HepG2 (cell line): ENCODE measurements around the gene NR1H3. TPM values are rescaled to one million over a fixed set of nuclear protein-coding genes. Genes with fewer than 3 reads are reported as not detected.

ENCODE experiments used
- AHDC1 ChIP-seq: sonication (generic); formaldehyde crosslinking; IDR thresholded peaks from 2 replicates; pipeline ENCODE4 v1.5.1; 2020; ENCODE audit warnings: mild to moderate bottlenecking, missing genetic modification reagents, borderline replicate concordance
- ATF1 ChIP-seq: IDR thresholded peaks from 2 replicates; pipeline ENCODE4 v1.6.1; 2016; ENCODE audit warnings: mild to moderate bottlenecking, control low read depth
- BORCS8-MEF2B ChIP-seq: sonication (generic); formaldehyde crosslinking; IDR thresholded peaks from 2 replicates; pipeline ENCODE4 v1.8.0; 2022; ENCODE audit warnings: mild to moderate bottlenecking, missing genetic modification reagents
- EZH2 ChIP-seq: conservative IDR thresholded peaks from 2 replicates; pipeline ENCODE4 v1.6.1; 2012; ENCODE audit warnings: mild to moderate bottlenecking, low read depth, low read length, moderate library complexity
- GATA4 ChIP-seq: sonication (generic); IDR thresholded peaks from 2 replicates; pipeline ENCODE4 v1.6.1; 2016; ENCODE audit warnings: antibody characterized with exemption, low read depth, borderline replicate concordance
- MATR3 ChIP-seq: sonication (generic); formaldehyde crosslinking; IDR thresholded peaks from 2 replicates; pipeline ENCODE4 v1.4.0; 2020; ENCODE audit warnings: missing genetic modification reagents
- PHF21A ChIP-seq: sonication (generic); formaldehyde crosslinking; IDR thresholded peaks from 2 replicates; pipeline ENCODE4 v1.5.0; 2020; ENCODE audit warnings: mild to moderate bottlenecking, missing genetic modification reagents
- POLR2A ChIP-seq, 2 experiments: IDR thresholded peaks; 2 replicates each; pipeline ENCODE4 v1.6.1; 2011; ENCODE audit warnings: low read depth in 2 of 2, low read length in 2 of 2, mild to moderate bottlenecking in 1 of 2, moderate library complexity in 1 of 2; ENCODE audit not compliant: insufficient read depth in 1 of 2
- TEAD3 ChIP-seq: optimal IDR thresholded peaks from 2 replicates; pipeline ENCODE3; 2016; ENCODE audit warnings: borderline replicate concordance
- ZBTB10 ChIP-seq: sonication (generic); formaldehyde crosslinking; IDR thresholded peaks from 2 replicates; pipeline ENCODE4 v1.4.0; 2020; ENCODE audit warnings: missing genetic modification reagents, borderline replicate concordance
- ZNF280B ChIP-seq: sonication (generic); formaldehyde crosslinking; IDR thresholded peaks from 2 replicates; pipeline ENCODE4 v1.5.0; 2020; ENCODE audit warnings: missing genetic modification reagents, mild to moderate bottlenecking, borderline replicate concordance
- ZNF350 ChIP-seq: sonication (generic); formaldehyde crosslinking; IDR thresholded peaks from 2 replicates; pipeline ENCODE4 v1.4.0; 2020; ENCODE audit warnings: mild to moderate bottlenecking, low read depth, missing genetic modification reagents, borderline replicate concordance
- ZNF543 ChIP-seq: sonication (generic); formaldehyde crosslinking; IDR thresholded peaks from 2 replicates; pipeline ENCODE4 v1.4.0; 2020; ENCODE audit warnings: mild to moderate bottlenecking, missing genetic modification reagents
- ZNF691 ChIP-seq: sonication (generic); formaldehyde crosslinking; IDR thresholded peaks from 2 replicates; pipeline ENCODE4 v1.4.0; 2020; ENCODE audit warnings: missing genetic modification reagents, low read depth, mild to moderate bottlenecking, borderline replicate concordance
- ZNF879 ChIP-seq: sonication (generic); formaldehyde crosslinking; IDR thresholded peaks from 2 replicates; pipeline ENCODE4 v1.8.1; 2023; ENCODE audit warnings: missing genetic modification reagents
- polyA plus RNA-seq, 8 experiments: library from polyadenylated mRNA; depleted of rRNA in 3 of 8; stranded (reverse) in 7 of 8; unstranded in 1 of 8; fragments of >200 nt; fragmentation: Illumina TruSeq in 4 of 8; extraction: Trizol in 4 of 8; gene quantifications; 2 replicates each; pipeline versions ENCODE4 v1.2.1 to v1.2.3, GENCODE V29; 2011 to 2016; ENCODE audit warnings: low read depth in 4 of 8, missing spikeins in 1 of 8, mixed read lengths in 1 of 8; ENCODE audit not compliant: insufficient read depth in 1 of 8
- total RNA-seq, 5 experiments: library from RNA; depleted of rRNA; stranded (reverse); fragments of >200 nt; fragmentation: Illumina TruSeq; extraction: Trizol; gene quantifications; 2 replicates each; pipeline ENCODE4 v1.2.3, GENCODE V29; 2016; ENCODE audit warnings: low read depth in 1 of 5
- TF ChIP-seq, protein P1 (sequence below): sonication (generic); formaldehyde crosslinking; conservative IDR thresholded peaks from 2 replicates; pipeline ENCODE4 v1.4.0; 2020; ENCODE audit warnings: missing genetic modification reagents
- TF ChIP-seq, protein P2 (sequence below): IDR thresholded peaks from 2 replicates; pipeline ENCODE4 v1.6.1; 2016; ENCODE audit warnings: mild to moderate bottlenecking, missing biosample characterization, missing genetic modification reagents

NR1H3 gene
- total and polyA plus RNA-seq, 2 of the 13 experiments (the other 11 are each of a cell fraction or from before 2014, with no cell fraction given): 41.8 to 102 TPM

- TF ChIP-seq, protein P1, sequence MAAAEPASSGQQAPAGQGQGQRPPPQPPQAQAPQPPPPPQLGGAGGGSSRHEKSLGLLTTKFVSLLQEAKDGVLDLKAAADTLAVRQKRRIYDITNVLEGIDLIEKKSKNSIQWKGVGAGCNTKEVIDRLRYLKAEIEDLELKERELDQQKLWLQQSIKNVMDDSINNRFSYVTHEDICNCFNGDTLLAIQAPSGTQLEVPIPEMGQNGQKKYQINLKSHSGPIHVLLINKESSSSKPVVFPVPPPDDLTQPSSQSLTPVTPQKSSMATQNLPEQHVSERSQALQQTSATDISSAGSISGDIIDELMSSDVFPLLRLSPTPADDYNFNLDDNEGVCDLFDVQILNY: no peak
- no peak for TF ChIP-seq ZNF350
- TF ChIP-seq MATR3 (CRISPR knock-in tag): no peak
- no peak for TF ChIP-seq EZH2
- TF ChIP-seq AHDC1 (CRISPR knock-in tag): peak; percentile 76; the same call in 1 of the 2 replicates
- TF ChIP-seq BORCS8-MEF2B (CRISPR knock-in tag): peak; percentile 45; the same call in 1 of the 2 replicates
- peak; percentile 97 for TF ChIP-seq TEAD3 (CRISPR knock-in tag)
- no peak for TF ChIP-seq ZNF691
- TF ChIP-seq PHF21A (CRISPR knock-in tag): peak; percentile 76; the same call in 1 of the 2 replicates
- no peak for TF ChIP-seq ZBTB10 (CRISPR knock-in tag)
- no peak for TF ChIP-seq ZNF543 (CRISPR knock-in tag)
- TF ChIP-seq, protein P2, sequence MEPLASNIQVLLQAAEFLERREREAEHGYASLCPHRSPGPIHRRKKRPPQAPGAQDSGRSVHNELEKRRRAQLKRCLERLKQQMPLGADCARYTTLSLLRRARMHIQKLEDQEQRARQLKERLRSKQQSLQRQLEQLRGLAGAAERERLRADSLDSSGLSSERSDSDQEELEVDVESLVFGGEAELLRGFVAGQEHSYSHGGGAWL (CRISPR knock-in tag): peak; percentile 28; the same call in 1 of the 2 replicates
- TF ChIP-seq ATF1 (CRISPR knock-in tag): no peak
- TF ChIP-seq GATA4: no peak
- TF ChIP-seq POLR2A (IDR thresholded peaks at IDR 0.05; ENCODE audit: insufficient read depth in 1 of 2, low read depth in 2 of 2, low read length in 2 of 2): peak in 1 of 2 experiments; percentile 30; a peak in 1 of 4 replicates
- no peak for TF ChIP-seq ZNF280B (CRISPR knock-in tag)
- TF ChIP-seq ZNF879 (CRISPR knock-in tag): no peak
These were observed 41.5 kb upstream of the NR1H3 start (continued) for GRCh38 chr11:47216121-47216798.
